ENCODE results near the gene SUCNR1.
A peak's percentile ranks its signal among the peaks of the same experiment; 100 is the strongest.

DNA sequence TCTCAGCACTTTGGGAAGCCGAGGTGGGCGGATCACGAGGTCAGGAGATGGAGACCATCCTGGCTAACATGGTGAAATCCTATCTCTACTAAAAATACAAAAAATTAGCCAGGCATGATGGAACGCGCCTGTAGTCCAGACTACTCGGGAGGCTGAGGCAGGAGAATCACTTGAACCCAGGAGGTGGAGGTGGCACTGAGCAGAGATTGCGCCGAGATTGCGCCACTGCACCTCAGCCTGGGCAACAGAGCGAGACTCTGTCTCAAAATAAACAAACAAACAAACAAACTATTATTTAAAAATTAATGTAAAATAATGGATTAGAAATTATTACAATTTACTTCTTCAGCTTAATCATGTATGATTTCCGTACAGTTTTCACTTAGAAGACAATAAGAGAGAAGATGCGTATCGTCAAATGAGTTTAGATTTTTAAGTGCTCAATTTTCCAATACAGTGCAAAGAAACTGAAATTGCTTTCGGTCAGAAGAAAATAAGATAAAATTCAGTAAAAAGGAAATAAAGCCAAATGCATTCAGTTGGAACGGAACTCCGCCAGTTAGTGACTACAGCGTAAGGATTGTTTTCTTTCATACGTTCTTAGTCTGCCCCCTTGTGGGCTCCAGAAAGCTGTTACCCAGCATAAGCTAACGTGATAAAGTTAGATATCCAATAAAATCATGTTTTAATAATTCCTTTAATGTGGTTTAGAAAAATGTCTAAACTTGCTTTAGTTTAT, 34.7 kb upstream of the SUCNR1 start:
- TF ChIP-seq POLR2A (IDR thresholded peaks at IDR 0.05): no peak
- TF ChIP-seq, protein P1, sequence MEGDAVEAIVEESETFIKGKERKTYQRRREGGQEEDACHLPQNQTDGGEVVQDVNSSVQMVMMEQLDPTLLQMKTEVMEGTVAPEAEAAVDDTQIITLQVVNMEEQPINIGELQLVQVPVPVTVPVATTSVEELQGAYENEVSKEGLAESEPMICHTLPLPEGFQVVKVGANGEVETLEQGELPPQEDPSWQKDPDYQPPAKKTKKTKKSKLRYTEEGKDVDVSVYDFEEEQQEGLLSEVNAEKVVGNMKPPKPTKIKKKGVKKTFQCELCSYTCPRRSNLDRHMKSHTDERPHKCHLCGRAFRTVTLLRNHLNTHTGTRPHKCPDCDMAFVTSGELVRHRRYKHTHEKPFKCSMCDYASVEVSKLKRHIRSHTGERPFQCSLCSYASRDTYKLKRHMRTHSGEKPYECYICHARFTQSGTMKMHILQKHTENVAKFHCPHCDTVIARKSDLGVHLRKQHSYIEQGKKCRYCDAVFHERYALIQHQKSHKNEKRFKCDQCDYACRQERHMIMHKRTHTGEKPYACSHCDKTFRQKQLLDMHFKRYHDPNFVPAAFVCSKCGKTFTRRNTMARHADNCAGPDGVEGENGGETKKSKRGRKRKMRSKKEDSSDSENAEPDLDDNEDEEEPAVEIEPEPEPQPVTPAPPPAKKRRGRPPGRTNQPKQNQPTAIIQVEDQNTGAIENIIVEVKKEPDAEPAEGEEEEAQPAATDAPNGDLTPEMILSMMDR (IDR thresholded peaks at IDR 0.05): peak; percentile 21 to 84 (median 76)
- TF ChIP-seq EP300 (IDR thresholded peaks at IDR 0.05): no peak
